Stimulated activated CD4-positive, alpha-beta T cell treated with anti-CD3 and anti-CD28 coated beads, Interleukin-4, amount 100 ng/mL, for 24 hours (primary cell): ENCODE results near the gene PIP4K2A.
"Not testable (repeated sequence)": the region's sequence is repeated elsewhere in the genome, so short reads cannot be mapped to it uniquely, and the experiment has no call there.

ENCODE experiments used
- DNase-seq: peaks from one replicate; pipeline ENCODE4 v3.0.0-alpha.2; 2020

Gene PIP4K2A

GRCh38 chr10:22714479-22715289 lies at the start of gene PIP4K2A:
Gene PIP4K2A (minus strand): TSS chr10:22714578. CDS start chr10:22714326, 252 bp downstream.
- peak; percentile 72 for DNase-seq

GRCh38 chr10:22761569-22762220 lies 47.3 kb upstream of the PIP4K2A start:
- DNase-seq, result no peak

- no peak for DNase-seq
These were observed 45.6 kb upstream of the PIP4K2A start for GRCh38 chr10:22760025-22760424.

GRCh38 chr10:22758867-22759266 lies 44.5 kb upstream of the PIP4K2A start:
- no peak for DNase-seq

GRCh38 chr10:22754296-22754695 lies 39.9 kb upstream of the PIP4K2A start:
- DNase-seq, result no peak

- no peak for DNase-seq
These were observed 39.4 kb upstream of the PIP4K2A start for GRCh38 chr10:22753786-22754185.

GRCh38 chr10:22752272-22752889 lies 38.0 kb upstream of the PIP4K2A start:
- DNase-seq, result no peak

GRCh38 chr10:22750131-22750530 lies 35.8 kb upstream of the PIP4K2A start:
- no peak for DNase-seq

- not testable (repeated sequence) for DNase-seq
These were observed 30.5 kb upstream of the PIP4K2A start for GRCh38 chr10:22744858-22745257.

GRCh38 chr10:22742678-22743077 lies 28.3 kb upstream of the PIP4K2A start:
- no peak for DNase-seq

- not testable (repeated sequence) for DNase-seq
These were observed 27.3 kb upstream of the PIP4K2A start for GRCh38 chr10:22741631-22742030.

- DNase-seq, result no peak
These were observed 25.8 kb upstream of the PIP4K2A start for GRCh38 chr10:22740180-22740579.

GRCh38 chr10:22737587-22737986 lies 23.2 kb upstream of the PIP4K2A start:
- no peak for DNase-seq

GRCh38 chr10:22736134-22736533 lies 21.8 kb upstream of the PIP4K2A start:
- DNase-seq, result no peak

- DNase-seq, result no peak
These were observed 19.6 kb upstream of the PIP4K2A start for GRCh38 chr10:22733992-22734391.

- DNase-seq, result no peak
These were observed 13.3 kb upstream of the PIP4K2A start for GRCh38 chr10:22727663-22728062.

- no peak for DNase-seq
These were observed 12.7 kb upstream of the PIP4K2A start for GRCh38 chr10:22727112-22727511.

- DNase-seq, result no peak
These were observed 10.4 kb upstream of the PIP4K2A start for GRCh38 chr10:22724773-22725172.

- no peak for DNase-seq
These were observed 9.4 kb upstream of the PIP4K2A start for GRCh38 chr10:22723783-22724182.

GRCh38 chr10:22723343-22723779 lies 9.0 kb upstream of the PIP4K2A start:
- no peak for DNase-seq

GRCh38 chr10:22722626-22723169 lies 8.3 kb upstream of the PIP4K2A start:
- no peak for DNase-seq

- no peak for DNase-seq
These were observed 6.3 kb upstream of the PIP4K2A start for GRCh38 chr10:22720667-22721066.

GRCh38 chr10:22719406-22720042 lies 5.1 kb upstream of the PIP4K2A start:
- DNase-seq, result no peak
